Keratinocyte (primary cell): ENCODE data around the gene CHFR. TPM values are rescaled to one million over a fixed set of nuclear protein-coding genes. Genes with fewer than 3 reads are reported as not detected.

Experiments used
- DNase-seq: peaks from one replicate; pipeline ENCODE4 v3.0.0-alpha.2; 2011; ENCODE audit warnings: low read depth, missing footprints, low spot score
- FAIRE-seq: peaks from 2 replicates; lab custom pipeline; 2011; peaks lifted over from hg19 to GRCh38; lab: Jason Lieb, UNC
- H2AFZ ChIP-seq: 2 replicates; pipeline ENCODE4 v1.6.0; 2012; ENCODE audit warnings: low read length, control low read depth, inconsistent platforms; ENCODE audit not compliant: control insufficient read depth
- H3K27ac ChIP-seq: 2 replicates; pipeline ENCODE4 v1.5.1; 2011; ENCODE audit warnings: low read length; ENCODE audit not compliant: control insufficient read depth, insufficient read depth
- H3K27me3 ChIP-seq: 3 replicates; pipeline ENCODE4 v1.6.0; 2011; ENCODE audit warnings: low read length; ENCODE audit not compliant: control insufficient read depth, insufficient read depth; ENCODE audit errors: extremely low read depth
- H3K36me3 ChIP-seq, 2 experiments: 2 replicates in 1 of 2; 3 replicates in 1 of 2; pipeline ENCODE4 v1.5.1; 2011; ENCODE audit warnings: low read length in 2 of 2, mild to moderate bottlenecking in 1 of 2; ENCODE audit not compliant: control insufficient read depth in 2 of 2, insufficient read depth in 2 of 2; ENCODE audit errors: extremely low read depth in 1 of 2
- H3K4me1 ChIP-seq: 3 replicates; pipeline ENCODE4 v1.5.1; 2011; ENCODE audit warnings: low read length; ENCODE audit not compliant: control insufficient read depth, insufficient read depth; ENCODE audit errors: extremely low read depth
- H3K4me2 ChIP-seq: 3 replicates; pipeline ENCODE4 v1.6.0; 2011; ENCODE audit warnings: low read depth, low read length; ENCODE audit not compliant: control insufficient read depth, insufficient read depth; ENCODE audit errors: extremely low read depth
- H3K4me3 ChIP-seq, 3 experiments: fragments of 200-600 bp in 1 of 3; sonication (generic) in 1 of 3; 2 replicates in 2 of 3; 3 replicates in 1 of 3; pipeline ENCODE4 v1.5.1; 2011 to 2016; ENCODE audit warnings: low read length in 3 of 3, mild to moderate bottlenecking in 3 of 3, control low read depth in 2 of 3, inconsistent platforms in 1 of 3, low read depth in 1 of 3, mixed read lengths in 1 of 3, mixed run types in 1 of 3, moderate library complexity in 1 of 3; ENCODE audit not compliant: control insufficient read depth in 2 of 3, insufficient read depth in 2 of 3; ENCODE audit errors: extremely low read depth in 1 of 3
- H3K79me2 ChIP-seq: 2 replicates; pipeline ENCODE4 v1.6.0; 2012; ENCODE audit warnings: low read length; ENCODE audit not compliant: control insufficient read depth, insufficient read depth
- H3K9ac ChIP-seq: 3 replicates; pipeline ENCODE4 v1.6.0; 2011; ENCODE audit warnings: low read length; ENCODE audit not compliant: control insufficient read depth, insufficient read depth; ENCODE audit errors: extremely low read depth
- H3K9me1 ChIP-seq: 3 replicates; pipeline ENCODE4 v1.6.0; 2011; ENCODE audit warnings: low read length; ENCODE audit not compliant: control insufficient read depth, insufficient read depth; ENCODE audit errors: extremely low read depth
- H3K9me3 ChIP-seq: 2 replicates; pipeline ENCODE4 v1.5.1; 2012; ENCODE audit warnings: low read depth, low read length; ENCODE audit not compliant: control insufficient read depth
- H4K20me1 ChIP-seq: 3 replicates; pipeline ENCODE4 v1.6.0; 2011; ENCODE audit warnings: low read length; ENCODE audit not compliant: control insufficient read depth, insufficient read depth; ENCODE audit errors: extremely low read depth
- CTCF ChIP-seq, 3 experiments: IDR thresholded peaks in 1 of 3; conservative IDR thresholded peaks in 1 of 3; optimal IDR thresholded peaks in 1 of 3; 2 replicates in 2 of 3; 3 replicates in 1 of 3; pipeline versions ENCODE3 to v1.5.1; 2011; ENCODE audit warnings: low read length in 3 of 3, mild to moderate bottlenecking in 3 of 3, moderate library complexity in 2 of 3, control low read depth in 1 of 3, inconsistent platforms in 1 of 3; ENCODE audit not compliant: insufficient read depth in 2 of 3; ENCODE audit errors: extremely low read depth in 1 of 3
- EZH2 ChIP-seq: IDR thresholded peaks from one replicate; pipeline ENCODE4 v1.6.1; 2012; ENCODE audit warnings: inconsistent platforms, mild to moderate bottlenecking, low read length, moderate library complexity
- dilution Hi-C: fragments of 300-500 bp; cut with MboI; formaldehyde crosslinking; loops from one replicate; pipeline ENCODE4 v1.7.0; 2020; ENCODE audit warnings: low sequenced_read_pairs; ENCODE audit not compliant: extremely low pct_ligation_motif_present
- polyA plus RNA-seq, 5 experiments: library from polyadenylated mRNA; depleted of rRNA in 3 of 5; stranded (reverse) in 3 of 5; stranded (forward) in 1 of 5; unstranded in 1 of 5; fragments of >200 nt; gene quantifications; 1 replicate in 1 of 5; 2 replicates in 3 of 5; 3 replicates in 1 of 5; pipeline versions ENCODE4 v1.2.1 to v1.2.3, GENCODE V29; 2011 to 2012; ENCODE audit warnings: missing spikeins in 2 of 5, low read depth in 1 of 5, low replicate concordance in 1 of 5

The CHFR gene
- polyA plus RNA-seq, 1 donor (not counting 4 experiments of a cell fraction or from before 2014, with no cell fraction given), result 35.8 TPM

GRCh38 chr12:132869551-132869950 lies 17.9 kb downstream of the CHFR start:
- Histone ChIP-seq H3K9me1 (no peaks in the 10 kb centered on the region), H3K4me3 (no peak overlapping the region), H3K27me3 (no peaks in the 10 kb centered on the region), H3K9ac (no peak overlapping the region), H3K79me2 (peaks cover 3% of the 10 kb centered on the region), H2AFZ (no peak overlapping the region), H3K9me3 (peaks cover 15% of the 10 kb centered on the region), H4K20me1 (no peaks in the 10 kb centered on the region), H3K27ac (no peak overlapping the region), H3K4me1 (peaks cover 9% of the 10 kb centered on the region), H3K36me3 (peaks cover 38 to 47% of the 10 kb centered on the region in 2 experiments), H3K4me2 (no peak overlapping the region)
- DNase-seq, result no peak
- dilution Hi-C loops, result no loop called here
- TF ChIP-seq CTCF (optimal IDR thresholded peaks at IDR 0.05 in 1 of 3, IDR thresholded peaks at IDR 0.05 in 1 of 3, conservative IDR thresholded peaks at IDR 0.05 in 1 of 3; ENCODE audit: extremely low read depth in 1 of 3, insufficient read depth in 2 of 3, low read length in 3 of 3) (no peak), EZH2 (no peak)
- no peak for FAIRE-seq

GRCh38 chr12:132866251-132866828 lies 21.1 kb downstream of the CHFR start:
- H3K4me2 ChIP-seq, result no peak overlapping the region
- H3K4me3 ChIP-seq, result no peak overlapping the region
- DNase-seq, result peak; percentile 87
- peaks cover 30 to 38% of the 10 kb centered on the region in 2 experiments for H3K36me3 ChIP-seq
- H4K20me1 ChIP-seq, result no peaks in the 10 kb centered on the region
- H3K79me2 ChIP-seq, result peaks cover 3% of the 10 kb centered on the region
- peaks cover 15% of the 10 kb centered on the region for H3K9me3 ChIP-seq
- FAIRE-seq, result peak; percentile 100
- no peaks in the 10 kb centered on the region for H3K27me3 ChIP-seq
- H3K9ac ChIP-seq, result no peak overlapping the region
- H3K27ac ChIP-seq, result peak overlapping the region; percentile 85
- no peaks in the 10 kb centered on the region for H3K9me1 ChIP-seq
- H3K4me1 ChIP-seq, result peaks cover 9% of the 10 kb centered on the region
- TF ChIP-seq CTCF (optimal IDR thresholded peaks at IDR 0.05 in 1 of 3, IDR thresholded peaks at IDR 0.05 in 1 of 3, conservative IDR thresholded peaks at IDR 0.05 in 1 of 3; ENCODE audit: extremely low read depth in 1 of 3, insufficient read depth in 2 of 3, low read length in 3 of 3), result no peak
- no peak for TF ChIP-seq EZH2
- no peak overlapping the region for H2AFZ ChIP-seq
- dilution Hi-C loops, result no loop called here
